SU-DHL-6 (cell line): ENCODE results near the gene LRRC4B.

Experiments
- H2AFZ ChIP-seq: fragments of 200-600 bp; sonication (generic); 2 replicates; pipeline ENCODE4 v1.6.1; 2014; ENCODE audit warnings: low read depth, mild to moderate bottlenecking, moderate library complexity, mixed read lengths, antibody characterized with exemption, low read length; ENCODE audit not compliant: severe bottlenecking
- H3F3A ChIP-seq: fragments of 200-600 bp; shearing (Covaris generic); 2 replicates; pipeline ENCODE4 v1.6.0; 2016; ENCODE audit warnings: antibody characterized with exemption, mild to moderate bottlenecking; ENCODE audit not compliant: insufficient read depth
- H3K27ac ChIP-seq: fragments of 200-600 bp; sonication (generic); 2 replicates; pipeline ENCODE4 v1.5.1; 2016; ENCODE audit warnings: low read depth, mild to moderate bottlenecking, low read length, moderate library complexity, mixed read lengths
- H3K27me3 ChIP-seq: fragments of 200-600 bp; sonication (generic), shearing (Covaris generic); 2 replicates; pipeline ENCODE4 v1.6.0; 2014; ENCODE audit warnings: mild to moderate bottlenecking, low read length
- H3K36me3 ChIP-seq: fragments of 200-600 bp; sonication (generic); 2 replicates; pipeline ENCODE4 v1.6.1; 2014; ENCODE audit warnings: mild to moderate bottlenecking, low read length, mixed read lengths
- H3K4me2 ChIP-seq: fragments of 300-600, 200-600 bp; shearing (Covaris generic), sonication (generic); 2 replicates; pipeline ENCODE4 v1.6.0; 2014; ENCODE audit warnings: low read length, low read depth, mild to moderate bottlenecking; ENCODE audit not compliant: poor library complexity, severe bottlenecking
- H3K4me3 ChIP-seq: fragments of 200-600 bp; sonication (generic); 2 replicates; pipeline ENCODE4 v1.5.1; 2014; ENCODE audit warnings: antibody characterized with exemption, low read length, mild to moderate bottlenecking, mixed read lengths; ENCODE audit not compliant: insufficient read depth, poor library complexity, severe bottlenecking
- H3K79me2 ChIP-seq: fragments of 200-600 bp; sonication (generic); 2 replicates; pipeline ENCODE4 v1.6.1; 2014; ENCODE audit warnings: mild to moderate bottlenecking, low read length, moderate library complexity; ENCODE audit not compliant: insufficient read depth
- H3K9ac ChIP-seq: fragments of 200-600 bp; sonication (generic); 2 replicates; pipeline ENCODE4 v1.7.0; 2014; ENCODE audit warnings: mild to moderate bottlenecking, low read length
- H3K9me2 ChIP-seq: fragments of 200-600 bp; sonication (generic); replicated peaks from 2 replicates; pipeline ENCODE4 v1.6.1; 2014; ENCODE audit warnings: low read length; ENCODE audit not compliant: insufficient read depth
- H3K9me3 ChIP-seq: fragments of 200-600 bp; sonication (generic); 2 replicates; pipeline ENCODE4 v1.6.1; 2014; ENCODE audit warnings: low read length, mixed read lengths; ENCODE audit not compliant: insufficient read depth
- H4K20me1 ChIP-seq: fragments of 200-600 bp; sonication (generic); 2 replicates; pipeline ENCODE4 v1.6.1; 2014; ENCODE audit warnings: low read depth, mild to moderate bottlenecking, antibody characterized with exemption, low read length, moderate library complexity, mixed read lengths
- CTCF ChIP-seq: fragments of 200-600 bp; sonication (generic); IDR thresholded peaks from one replicate; pipeline ENCODE4 v1.5.1; 2017; ENCODE audit warnings: antibody characterized with exemption, mild to moderate bottlenecking, low read length, moderate library complexity; ENCODE audit not compliant: insufficient read depth, poor library complexity, severe bottlenecking
- EZH2phosphoT487 ChIP-seq: fragments of 200-600 bp; sonication (generic), shearing (Covaris generic); conservative IDR thresholded peaks from 2 replicates; pipeline ENCODE4 v1.6.1; 2018; ENCODE audit warnings: mild to moderate bottlenecking, antibody characterized with exemption, low read length, moderate library complexity, mixed read lengths

The LRRC4B gene

GRCh38 chr19:50549059-50549926 is 18.9 kb downstream of the LRRC4B start:
- Histone ChIP-seq H3K9me3 (no peaks in the 10 kb centered on the region), H3K4me2 (no peak overlapping the region), H3K9me2 (no peaks in the 10 kb centered on the region), H3K36me3 (no peaks in the 10 kb centered on the region), H3K4me3 (no peak overlapping the region), H3K9ac (no peak overlapping the region), H3K27ac (no peak overlapping the region), H4K20me1 (no peaks in the 10 kb centered on the region), H2AFZ (no peak overlapping the region), H3K79me2 (no peaks in the 10 kb centered on the region), H3F3A (no peaks in the 10 kb centered on the region), H3K27me3 (no peaks in the 10 kb centered on the region)
- TF ChIP-seq EZH2phosphoT487, result no peak
- no peak for TF ChIP-seq CTCF

GRCh38 chr19:50548191-50549058 is 19.8 kb downstream of the LRRC4B start:
- H3K36me3 ChIP-seq, result no peaks in the 10 kb centered on the region
- H2AFZ ChIP-seq, result no peak overlapping the region
- H3K4me2 ChIP-seq, result no peak overlapping the region
- no peak overlapping the region for H3K9ac ChIP-seq
- H3F3A ChIP-seq, result no peaks in the 10 kb centered on the region
- no peaks in the 10 kb centered on the region for H3K27me3 ChIP-seq
- H4K20me1 ChIP-seq, result no peaks in the 10 kb centered on the region
- no peak overlapping the region for H3K27ac ChIP-seq
- H3K9me3 ChIP-seq, result no peaks in the 10 kb centered on the region
- no peaks in the 10 kb centered on the region for H3K9me2 ChIP-seq
- no peak overlapping the region for H3K4me3 ChIP-seq
- no peak for TF ChIP-seq EZH2phosphoT487
- no peak for TF ChIP-seq CTCF
- H3K79me2 ChIP-seq, result no peaks in the 10 kb centered on the region

- Histone ChIP-seq H3K9ac (no peak overlapping the region), H3K27me3 (no peaks in the 10 kb centered on the region), H3K4me2 (no peak overlapping the region), H2AFZ (no peak overlapping the region), H3F3A (no peaks in the 10 kb centered on the region), H4K20me1 (no peaks in the 10 kb centered on the region), H3K9me3 (no peaks in the 10 kb centered on the region), H3K9me2 (no peaks in the 10 kb centered on the region), H3K79me2 (no peaks in the 10 kb centered on the region), H3K27ac (no peak overlapping the region), H3K4me3 (no peak overlapping the region), H3K36me3 (no peaks in the 10 kb centered on the region)
- TF ChIP-seq CTCF, result no peak
- no peak for TF ChIP-seq EZH2phosphoT487
These were observed 20.6 kb downstream of the LRRC4B start for GRCh38 chr19:50547385-50548190.
